Nephron progenitor cell (in vitro differentiated cells): ENCODE measurements around the gene POU3F2.

Experiments
- DNase-seq: peaks from one replicate; pipeline ENCODE4 v3.0.0; 2021
- H3K27ac Mint-ChIP-seq: 2 replicates; pipeline ENCODE4 v1.8.0; 2021; ENCODE audit warnings: mild to moderate bottlenecking, moderate library complexity, mixed read lengths
- H3K27me3 Mint-ChIP-seq: 2 replicates; pipeline ENCODE4 v1.8.0; 2021; ENCODE audit warnings: mild to moderate bottlenecking, low read depth, mixed read lengths; ENCODE audit not compliant: poor library complexity
- H3K36me3 Mint-ChIP-seq: 2 replicates; pipeline ENCODE4 v1.8.0; 2021; ENCODE audit warnings: low read depth, mixed read lengths
- H3K4me1 Mint-ChIP-seq: 2 replicates; pipeline ENCODE4 v1.8.0; 2021; ENCODE audit warnings: mixed read lengths
- H3K4me3 Mint-ChIP-seq: 2 replicates; pipeline ENCODE4 v1.8.0; 2021; ENCODE audit warnings: mild to moderate bottlenecking, moderate library complexity, mixed read lengths
- H3K9me3 Mint-ChIP-seq: 2 replicates; pipeline ENCODE4 v1.8.0; 2021; ENCODE audit warnings: mild to moderate bottlenecking, moderate library complexity, mixed read lengths
- CTCF ChIP-seq: fragments of 200-600 bp; sonication (generic); IDR thresholded peaks from 2 replicates; pipeline ENCODE4 v1.5.0; 2021; ENCODE audit warnings: antibody characterized with exemption

Gene POU3F2

GRCh38 chr6:98885330-98885729, 51.0 kb downstream of the POU3F2 start:
- H3K27ac Mint-ChIP-seq, result no peak overlapping the region
- no peak for TF ChIP-seq CTCF
- DNase-seq, result no peak

GRCh38 chr6:98887650-98888049, 53.3 kb downstream of the POU3F2 start:
- H3K27me3 Mint-ChIP-seq, result no peaks in the 10 kb centered on the region
- peaks cover 42% of the 10 kb centered on the region for H3K36me3 Mint-ChIP-seq
- no peak for DNase-seq
- no peak overlapping the region for H3K4me3 Mint-ChIP-seq
- H3K9me3 Mint-ChIP-seq, result peaks cover 4% of the 10 kb centered on the region
- no peak overlapping the region for H3K27ac Mint-ChIP-seq
- H3K4me1 Mint-ChIP-seq, result no peaks in the 10 kb centered on the region
- TF ChIP-seq CTCF, result no peak

More at GRCh38 chr6:98885330-98885729, 51.0 kb downstream of the POU3F2 start:
- peaks cover 4% of the 10 kb centered on the region for H3K9me3 Mint-ChIP-seq
- no peaks in the 10 kb centered on the region for H3K27me3 Mint-ChIP-seq
- H3K4me1 Mint-ChIP-seq, result peaks cover 7% of the 10 kb centered on the region
- H3K4me3 Mint-ChIP-seq, result no peak overlapping the region
- peaks cover 31% of the 10 kb centered on the region for H3K36me3 Mint-ChIP-seq
